HG03139 (cell line): Measurements from ENCODE around the gene SERPIND1.

Source experiments
- ATAC-seq: cut with Tn5 transposase; IDR thresholded peaks from one replicate; pipeline ENCODE4 v1.9.1; 2021; ENCODE audit not compliant: unreplicated experiment

SERPIND1 gene

GRCh38 chr22:20788627-20789344, 14.9 kb downstream of the SERPIND1 start:
- ATAC-seq = no peak

GRCh38 chr22:20792221-20792965, 18.5 kb downstream of the SERPIND1 start:
- ATAC-seq = no peak

- no peak for ATAC-seq
Observed at GRCh38 chr22:20792966-20793728, 19.2 kb downstream of the SERPIND1 start.

- no peak for ATAC-seq
Observed at GRCh38 chr22:20793748-20794649, 20.1 kb downstream of the SERPIND1 start.

DNA sequence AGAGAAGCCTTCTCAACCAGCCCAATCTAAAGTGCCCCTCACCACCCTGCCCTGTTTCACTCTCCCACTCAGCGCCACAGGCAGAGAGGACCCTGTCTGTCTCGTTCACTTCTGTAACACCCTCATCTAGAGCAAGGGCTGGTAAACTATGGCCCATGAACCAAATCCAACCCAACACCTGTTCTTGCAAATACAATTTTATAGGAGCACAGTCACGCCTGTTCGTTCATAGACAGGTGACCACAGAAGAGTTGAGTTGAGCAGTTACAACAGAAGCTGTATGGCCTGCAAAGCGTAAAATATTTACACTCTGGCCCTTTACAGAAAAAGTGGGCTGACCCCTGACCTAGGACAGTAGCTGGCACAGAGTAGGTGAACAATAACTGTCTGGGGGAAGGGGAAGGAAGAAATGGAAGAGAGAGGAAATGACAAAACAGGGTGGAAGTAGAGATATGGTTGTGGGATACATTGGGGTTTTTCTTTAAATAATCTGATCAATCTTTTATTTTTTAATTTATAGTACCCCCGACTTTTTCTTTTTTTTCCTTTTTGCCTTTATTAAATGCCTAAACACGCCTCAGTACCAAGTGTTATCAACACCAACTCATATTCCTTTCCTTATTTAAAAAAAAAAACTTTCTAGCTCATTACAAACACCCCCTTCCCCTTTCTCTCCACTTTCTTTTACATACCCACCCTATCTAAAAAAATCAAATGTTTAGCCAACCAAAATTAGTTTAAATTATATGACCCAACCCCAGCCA, 20.9 kb downstream of the SERPIND1 start:
- no peak for ATAC-seq

DNA sequence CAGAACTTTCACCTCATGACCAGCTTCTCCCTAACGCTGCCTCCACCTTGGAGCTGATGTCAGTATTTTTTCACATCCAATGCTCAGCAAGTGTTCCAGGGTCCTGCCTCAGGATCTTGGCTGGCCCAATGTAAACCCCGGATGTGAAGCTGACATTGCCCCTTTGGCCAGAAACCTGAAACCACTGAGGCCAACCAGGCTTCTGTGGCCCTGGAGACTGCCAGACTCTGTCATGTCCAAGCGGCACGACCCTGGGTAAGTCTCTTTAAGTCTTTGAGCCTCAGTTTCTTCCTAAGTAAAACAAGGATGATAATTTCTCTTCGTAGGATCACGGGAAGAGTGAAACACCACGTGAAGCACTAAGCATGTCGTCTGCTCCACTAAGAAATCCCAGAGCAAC, 22.8 kb downstream of the SERPIND1 start:
- no peak for ATAC-seq

DNA sequence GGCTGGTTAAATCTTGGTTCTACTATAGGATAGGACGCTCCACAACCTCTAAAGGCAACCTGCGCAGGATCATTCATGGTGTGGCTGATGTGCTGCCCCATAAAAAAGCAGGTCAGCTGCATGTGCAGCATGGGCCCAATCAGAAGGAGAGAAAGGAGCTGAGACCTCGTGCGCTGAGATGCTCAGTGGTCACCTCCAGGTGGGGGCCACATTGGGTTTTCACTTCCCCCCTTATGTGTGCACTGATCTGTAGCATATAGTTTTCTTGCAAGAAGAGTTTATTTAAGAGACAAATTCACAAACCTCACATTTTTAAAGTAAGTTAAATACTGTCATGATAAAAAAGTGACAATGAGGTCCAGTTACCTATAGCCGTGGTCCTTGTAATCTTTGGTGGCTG, 24.3 kb downstream of the SERPIND1 start:
- ATAC-seq = no peak

GRCh38 chr22:20798974-20799373, 25.1 kb downstream of the SERPIND1 start:
- no peak for ATAC-seq

DNA sequence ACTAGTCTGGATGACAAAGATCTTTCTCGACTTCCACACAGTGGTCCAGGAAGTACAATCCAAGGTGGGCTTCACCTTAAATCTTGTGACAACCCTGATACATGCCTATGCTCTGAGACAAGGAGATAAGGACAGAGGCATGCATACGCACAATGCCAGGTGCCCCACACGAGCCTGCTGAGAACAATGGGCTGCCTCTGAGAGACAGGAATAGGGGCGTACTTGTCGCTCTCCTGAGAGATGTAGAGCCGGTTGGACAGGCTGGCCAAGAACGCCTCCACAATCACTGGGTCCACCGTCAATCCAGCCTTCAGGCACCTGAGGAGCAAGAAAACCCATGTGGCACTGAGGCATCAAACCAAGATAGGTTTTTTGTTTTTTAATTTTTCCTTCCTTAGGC, 25.5 kb downstream of the SERPIND1 start:
- no peak for ATAC-seq

DNA sequence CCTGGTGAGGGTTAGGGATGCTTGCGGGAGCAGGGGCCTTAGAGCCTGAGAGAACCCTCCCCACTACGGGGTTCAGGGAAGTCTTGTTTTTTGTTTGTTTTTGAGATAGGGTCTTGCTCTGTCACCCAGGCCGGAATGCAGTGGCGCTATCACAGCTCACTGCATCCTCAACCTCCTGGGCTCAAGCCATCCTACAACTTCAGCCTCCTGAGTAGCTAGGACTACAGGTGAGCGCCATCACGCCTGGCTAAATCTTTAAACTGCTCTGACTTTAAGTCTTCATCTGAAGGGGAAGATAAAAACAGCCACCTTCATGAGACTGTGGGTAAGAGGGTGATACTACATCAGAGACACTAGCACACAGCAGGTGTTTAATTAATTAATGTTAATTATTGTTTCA, 28.5 kb downstream of the SERPIND1 start:
- ATAC-seq = no peak

GRCh38 chr22:20802922-20803553, 29.1 kb downstream of the SERPIND1 start:
- ATAC-seq = no peak

DNA sequence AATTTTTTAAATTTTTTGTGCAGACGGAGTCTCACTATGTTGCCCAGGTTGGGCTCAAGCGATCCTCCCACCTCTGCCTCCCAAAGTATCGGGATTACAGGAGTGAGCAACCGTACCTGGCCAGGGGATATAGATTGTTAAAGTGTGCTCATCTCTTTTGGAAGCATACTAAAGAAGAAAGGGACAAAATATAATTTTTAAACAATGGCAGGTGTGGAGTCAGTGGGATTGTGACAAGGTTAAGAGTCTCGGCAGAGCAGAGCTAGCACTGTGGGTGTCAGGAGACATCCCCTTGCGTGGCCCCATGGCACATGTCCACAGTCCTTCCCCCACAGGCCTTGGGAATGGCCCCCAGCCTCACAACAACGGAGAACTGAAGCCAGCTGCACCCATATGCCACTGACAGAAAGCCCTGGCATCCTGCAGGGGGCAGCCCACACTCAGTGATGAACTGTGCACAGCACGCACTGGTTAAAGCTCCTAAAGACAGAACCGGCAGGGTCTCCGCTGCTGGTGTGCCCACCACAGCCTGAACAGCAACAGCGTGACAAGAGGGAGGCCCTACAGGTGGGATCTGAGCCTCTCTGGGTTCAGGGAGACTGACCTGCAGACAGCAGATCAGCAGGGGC, 29.9 kb downstream of the SERPIND1 start:
- no peak for ATAC-seq

- ATAC-seq = no peak
Observed at GRCh38 chr22:20804650-20805049, 30.7 kb downstream of the SERPIND1 start.

DNA sequence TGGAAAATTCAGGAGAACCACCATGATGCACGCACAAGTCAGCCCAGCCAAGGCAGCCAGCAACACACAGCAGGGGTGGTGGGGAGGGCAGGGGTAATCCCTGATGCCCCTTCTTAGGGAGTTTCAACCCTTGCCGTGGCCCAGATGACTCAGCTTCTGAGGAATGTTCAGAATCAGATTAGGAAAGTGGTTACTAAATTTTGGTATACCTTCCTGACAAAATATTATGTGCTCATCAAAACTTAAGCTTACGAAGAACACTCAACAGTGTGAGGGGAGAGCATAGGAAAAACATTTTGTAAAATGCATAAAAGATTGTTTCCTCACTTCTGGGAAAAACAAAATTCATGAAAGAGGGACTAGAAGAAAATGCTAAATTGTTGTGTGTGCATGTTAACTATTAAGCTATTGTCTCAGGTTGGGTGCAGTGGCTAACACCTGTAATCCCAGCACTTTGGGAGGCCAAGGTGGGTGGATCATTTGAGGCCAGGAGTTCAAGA, 32.1 kb downstream of the SERPIND1 start:
- no peak for ATAC-seq

- ATAC-seq = no peak
Observed at GRCh38 chr22:20807315-20807752, 33.4 kb downstream of the SERPIND1 start.

DNA sequence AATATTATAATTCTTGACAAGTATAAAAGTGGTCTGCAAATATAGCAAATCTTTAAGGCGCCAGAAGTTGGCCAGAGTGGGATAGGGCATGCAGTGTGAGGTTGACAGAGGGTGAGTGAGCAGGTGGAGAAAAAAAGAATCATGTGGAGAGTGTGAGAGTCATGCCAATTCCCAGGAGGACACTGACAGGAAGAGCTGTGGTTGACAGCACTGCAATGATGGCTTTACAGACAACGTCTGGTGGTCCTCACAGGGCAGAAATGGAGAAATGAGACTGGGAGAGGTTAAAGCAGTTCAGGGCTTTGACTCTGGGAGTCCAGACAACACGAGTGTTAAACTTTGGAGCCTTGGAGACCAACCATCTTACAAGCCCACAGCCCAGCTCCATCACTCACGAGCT, 34.9 kb downstream of the SERPIND1 start:
- ATAC-seq = no peak

- ATAC-seq = no peak
Observed at GRCh38 chr22:20809538-20810185, 35.7 kb downstream of the SERPIND1 start.

DNA sequence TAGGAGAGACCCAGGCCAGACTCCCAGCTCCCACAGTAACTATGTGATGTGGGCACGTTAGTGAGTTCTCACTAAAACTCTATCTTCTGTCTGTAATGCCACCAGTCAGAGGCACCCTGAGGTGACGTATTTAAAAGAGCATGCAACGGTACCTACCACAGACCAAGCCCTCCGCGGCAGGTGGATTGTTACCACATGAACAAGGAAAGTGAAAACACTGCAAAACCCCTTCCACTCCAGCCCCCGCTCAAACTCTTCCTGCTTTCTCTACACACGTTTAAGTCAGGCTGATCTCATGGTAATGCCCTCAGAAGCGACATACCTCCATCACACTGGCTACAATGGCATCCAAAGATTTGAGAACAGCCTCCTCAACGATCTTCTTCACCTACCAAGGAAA, 36.7 kb downstream of the SERPIND1 start:
- no peak for ATAC-seq
